Fibroblast of skin of right quadriceps (primary cell): Measurements from ENCODE around the gene FAM161A.
"Not testable (repeated sequence)": the region's sequence is repeated elsewhere in the genome, so short reads cannot be mapped to it uniquely, and the experiment has no call there.

ENCODE experiments used
- DNase-seq: peaks from one replicate; pipeline ENCODE4 v3.0.0-alpha.2; 2013

FAM161A gene

DNA sequence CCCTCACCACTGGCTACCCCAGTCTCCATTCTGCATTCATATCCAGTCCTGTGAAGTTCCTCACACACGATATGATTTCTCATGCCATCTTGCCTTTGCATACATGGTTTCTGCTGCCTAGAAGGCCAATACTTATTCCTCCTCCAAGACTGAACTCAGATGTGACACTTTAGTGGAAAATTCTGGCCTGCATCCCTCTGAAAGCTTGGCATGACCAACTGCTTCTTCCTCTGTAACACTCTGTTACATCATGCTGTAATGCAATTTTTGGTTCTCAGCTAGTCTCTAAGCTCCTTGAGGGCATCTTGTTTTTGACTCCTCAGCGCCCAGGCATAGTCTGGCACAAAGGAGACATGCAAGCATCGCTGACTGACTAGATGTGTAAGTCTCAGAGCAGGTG lies 12.6 kb downstream of the FAM161A start:
- DNase-seq = no peak

DNA sequence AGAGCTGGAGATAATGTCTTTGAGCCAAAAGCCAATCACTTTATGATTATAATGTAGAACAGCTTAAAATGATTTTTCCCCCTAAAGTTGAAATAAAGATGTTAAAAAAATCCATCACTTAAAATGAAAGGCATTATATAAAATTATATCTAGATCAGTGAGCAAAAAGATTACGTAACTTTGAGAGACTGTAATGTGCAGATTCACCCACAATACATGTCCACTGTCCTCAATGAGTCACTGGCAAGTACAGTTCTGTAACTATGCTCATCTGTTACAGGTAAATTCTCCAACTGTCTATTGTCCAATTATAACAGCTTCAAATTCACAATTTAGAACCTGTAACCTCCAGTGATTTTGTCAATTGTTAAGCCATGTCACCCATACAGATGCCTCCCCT lies 19.0 kb downstream of the FAM161A start:
- DNase-seq = no peak

GRCh38 chr2:61833971-61834370 lies 19.9 kb downstream of the FAM161A start:
- no peak for DNase-seq

- no peak for DNase-seq
Measured at GRCh38 chr2:61832183-61832841, 21.5 kb downstream of the FAM161A start.

- DNase-seq = no peak
Measured at GRCh38 chr2:61822255-61822654, 31.6 kb downstream of the FAM161A start.

DNA sequence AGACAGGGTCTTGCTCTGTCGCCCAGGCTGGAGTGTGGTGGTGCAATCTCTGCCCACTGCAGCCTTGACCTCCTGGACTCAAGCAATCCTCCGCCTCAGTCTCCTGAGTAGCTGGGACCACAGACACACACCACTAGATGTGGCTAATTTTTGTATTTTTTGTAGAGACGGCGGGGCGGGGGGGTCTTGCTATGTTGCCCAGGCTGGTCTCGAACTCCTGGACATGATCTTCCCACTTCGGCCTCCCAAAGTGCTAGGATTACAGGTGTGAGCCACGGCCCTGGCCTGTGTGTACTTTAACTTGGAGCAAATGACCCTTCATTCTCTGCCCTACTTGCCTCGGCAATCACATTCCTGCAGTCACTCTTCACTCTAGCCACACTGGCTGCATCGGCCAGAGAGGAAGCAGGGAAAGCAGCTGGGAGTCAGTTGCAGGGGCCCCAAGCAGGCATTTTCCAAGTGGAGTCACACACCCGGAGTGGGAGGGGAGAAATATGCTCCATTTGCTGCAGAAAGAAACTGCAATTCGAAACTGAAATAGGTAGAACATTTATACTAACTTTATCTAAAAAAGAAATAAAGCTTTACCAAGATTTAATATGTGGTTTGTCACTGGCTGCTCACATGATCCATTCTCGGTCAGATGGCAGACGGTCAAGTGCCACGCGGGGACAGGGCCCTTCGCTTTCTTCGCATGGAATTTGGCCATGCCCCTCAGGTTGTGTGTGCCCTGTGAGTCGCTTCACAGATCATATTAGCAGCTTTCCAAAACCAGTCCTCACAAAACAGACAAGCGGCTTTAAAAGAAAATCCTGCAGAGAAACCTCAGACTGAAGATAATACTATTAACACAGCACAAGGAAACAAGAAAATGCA lies 37.1 kb downstream of the FAM161A start:
- DNase-seq = no peak

GRCh38 chr2:61814539-61815160 lies 39.2 kb downstream of the FAM161A start:
- DNase-seq = no peak

- not testable (repeated sequence) for DNase-seq
Measured at GRCh38 chr2:61813314-61813713, 40.5 kb downstream of the FAM161A start.

- DNase-seq = no peak
Measured at GRCh38 chr2:61811821-61812220, 42.0 kb downstream of the FAM161A start.

GRCh38 chr2:61810203-61810602 lies 43.7 kb downstream of the FAM161A start:
- not testable (repeated sequence) for DNase-seq

DNA sequence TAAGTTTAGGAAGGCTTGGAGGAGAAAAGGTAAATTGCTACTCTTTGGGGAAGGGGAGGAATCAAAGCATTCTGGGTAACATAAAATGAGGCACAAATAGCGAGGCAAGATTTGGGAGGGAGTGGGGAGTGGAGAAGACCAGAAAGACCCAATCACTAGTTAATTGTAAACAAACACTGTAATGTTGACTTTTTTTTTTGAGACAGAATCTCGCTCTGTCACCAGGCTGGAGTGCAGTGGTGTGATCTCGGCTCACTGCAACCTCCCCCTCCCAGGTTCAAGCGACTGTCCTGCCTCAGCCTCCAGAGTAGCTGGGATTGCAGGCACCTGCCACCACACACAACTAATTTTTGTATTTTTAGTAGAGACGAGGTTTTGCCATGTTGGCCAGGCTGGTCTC lies 45.2 kb downstream of the FAM161A start:
- DNase-seq = not testable (repeated sequence)

DNA sequence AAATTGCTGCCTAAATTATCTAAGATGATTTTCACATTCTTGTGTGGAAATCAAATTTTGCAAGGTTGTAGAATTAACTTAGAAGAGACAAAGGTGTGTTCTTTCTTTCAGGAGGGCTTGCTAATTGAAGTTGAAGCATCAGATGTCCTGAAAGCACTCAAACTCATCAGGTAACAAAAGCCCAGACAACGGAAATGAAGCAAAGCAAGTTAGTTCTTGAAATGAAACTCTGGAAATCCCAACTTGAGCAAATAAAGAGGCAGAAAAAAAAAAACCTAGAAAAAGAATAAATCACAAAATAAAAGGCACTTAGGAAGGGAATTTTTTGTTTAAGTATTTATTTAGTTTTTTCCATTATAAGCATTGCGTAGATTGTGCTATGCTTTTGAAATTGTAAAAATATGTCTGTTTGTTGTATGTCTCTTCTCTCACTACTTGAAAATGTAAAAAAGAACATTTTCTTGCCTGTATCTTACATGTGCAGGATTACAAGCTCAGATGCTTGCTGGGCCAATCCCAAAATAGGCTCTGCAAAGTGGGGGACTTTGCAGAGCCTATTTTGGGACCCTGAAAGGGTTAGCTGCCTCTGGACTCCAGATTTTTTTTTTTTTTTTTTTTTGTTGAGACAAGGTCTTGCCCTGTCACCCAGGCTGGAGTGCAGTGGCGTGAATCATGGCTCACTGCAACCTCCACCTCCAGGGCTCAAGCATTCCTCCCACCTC lies 46.7 kb downstream of the FAM161A start:
- DNase-seq = no peak

DNA sequence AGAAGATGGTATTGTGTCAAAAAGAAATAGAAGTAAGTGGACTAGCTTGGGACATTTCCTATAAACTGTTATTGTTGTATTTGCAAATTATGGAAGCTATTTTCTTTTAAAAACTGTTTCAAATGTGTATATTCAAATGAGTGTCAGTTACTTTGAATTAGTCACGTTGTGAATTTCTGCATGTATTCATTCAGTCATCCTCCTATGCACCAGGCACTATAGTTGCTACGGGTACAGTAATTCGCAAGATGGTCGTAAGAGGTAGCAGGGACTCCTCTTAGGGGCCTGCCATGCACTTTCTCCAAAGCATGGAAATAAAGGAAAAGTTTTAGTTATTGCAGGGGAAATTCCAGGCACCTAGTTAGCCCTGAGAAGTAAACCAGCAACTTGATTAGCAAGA lies 51.3 kb downstream of the FAM161A start:
- DNase-seq = no peak

DNA sequence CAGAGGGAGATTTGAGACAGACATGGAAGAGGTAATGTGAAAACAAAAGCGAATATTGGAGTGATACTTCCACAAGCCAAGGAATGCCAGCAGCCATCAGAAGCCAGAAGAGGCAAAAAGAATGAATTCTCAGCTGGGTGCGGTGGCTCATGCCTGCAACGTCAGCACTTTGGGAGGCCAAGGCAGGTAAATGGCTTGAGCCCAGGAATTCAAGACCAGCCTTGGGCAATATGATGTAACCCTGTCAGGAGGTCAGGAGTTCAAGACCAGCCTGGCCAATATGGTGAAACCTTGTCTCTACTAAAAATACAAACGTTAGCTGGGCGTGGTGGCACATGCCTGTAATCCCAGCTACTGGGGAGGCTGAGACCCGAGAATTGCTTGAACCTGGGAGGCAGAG lies 54.8 kb downstream of the FAM161A start:
- DNase-seq = no peak

DNA sequence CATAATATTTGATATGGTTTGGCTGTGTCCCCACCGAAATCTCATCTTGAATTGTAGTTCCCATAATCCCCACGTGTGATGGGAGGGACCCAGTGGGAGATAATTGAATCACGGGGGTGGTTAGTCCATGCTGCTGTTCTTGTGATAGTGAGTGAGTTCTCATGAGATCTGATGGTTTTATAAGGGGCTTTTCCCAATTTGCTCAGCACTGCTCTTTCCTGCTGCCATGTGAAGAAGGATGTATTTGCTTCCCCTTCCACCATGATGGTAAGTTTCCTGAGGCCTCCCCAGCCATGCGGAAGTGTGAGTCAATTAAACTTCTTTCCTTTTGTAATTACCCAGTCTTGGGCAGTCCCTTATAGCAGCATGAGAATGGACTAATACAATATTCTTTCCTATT lies 56.4 kb downstream of the FAM161A start:
- DNase-seq = not testable (repeated sequence)

- no peak for DNase-seq
Measured at GRCh38 chr2:61795408-61795807, 58.5 kb downstream of the FAM161A start.

DNA sequence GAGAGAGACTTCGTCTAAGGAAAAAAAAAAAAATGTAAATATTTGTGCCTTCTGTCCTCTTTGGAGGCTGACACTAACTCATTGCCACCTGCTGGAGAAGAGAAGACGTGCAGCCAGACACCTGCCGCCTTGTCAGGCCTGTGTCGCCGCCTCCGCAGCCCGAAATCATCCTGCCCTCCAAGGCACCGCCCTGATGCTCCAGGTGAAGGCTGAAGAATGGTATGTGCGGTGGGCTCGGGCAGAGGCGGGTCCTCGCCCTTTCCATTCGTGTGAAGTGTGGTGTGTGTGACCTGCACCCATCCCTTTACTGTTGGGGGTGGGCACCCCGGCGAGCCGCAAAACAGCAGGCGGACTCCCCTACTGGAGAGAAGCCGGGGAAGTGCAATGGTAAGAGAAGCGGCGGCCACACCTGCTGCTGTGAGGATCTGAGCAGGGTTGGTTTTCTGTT lies 60.4 kb downstream of the FAM161A start:
- peak; percentile 47 for DNase-seq

GRCh38 chr2:61792355-61792890 lies 61.4 kb downstream of the FAM161A start:
- DNase-seq = no peak

DNA sequence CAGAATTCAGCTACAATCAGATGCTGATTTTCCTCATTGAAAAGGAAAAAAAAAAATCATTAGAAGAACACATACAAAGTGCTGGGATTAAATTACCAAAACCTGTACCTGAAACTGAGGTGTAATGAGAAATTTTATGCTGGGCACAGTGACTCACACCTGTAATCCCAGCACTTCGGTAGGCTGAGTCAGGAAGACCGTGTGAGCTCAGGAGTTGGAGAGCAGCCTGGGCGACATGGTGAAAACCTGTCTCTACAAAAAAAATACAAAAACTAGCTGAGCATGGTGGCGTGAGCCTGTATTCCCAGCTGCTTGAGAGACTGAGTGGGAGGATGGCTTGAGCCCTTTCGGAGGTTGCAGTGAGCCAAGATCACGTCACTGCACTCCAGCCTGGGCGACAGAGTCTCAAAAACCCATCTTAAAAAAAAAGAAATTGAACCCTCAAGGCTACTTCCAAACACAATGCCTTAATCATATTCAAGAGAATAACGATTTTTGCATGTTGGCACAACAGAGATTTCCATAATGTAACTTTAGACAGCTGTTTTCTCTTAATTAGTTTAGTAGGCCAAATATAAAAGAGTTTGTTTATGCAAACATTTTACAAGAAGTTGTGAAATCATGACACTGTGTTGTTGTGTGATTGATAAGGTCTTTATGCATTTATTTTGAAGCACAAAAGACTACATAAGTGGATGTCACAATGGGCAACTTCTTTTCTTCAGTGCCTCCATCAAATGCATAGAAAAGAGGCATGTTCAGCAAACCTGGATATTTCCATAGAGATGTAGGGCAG lies 63.9 kb downstream of the FAM161A start:
- DNase-seq = no peak

DNA sequence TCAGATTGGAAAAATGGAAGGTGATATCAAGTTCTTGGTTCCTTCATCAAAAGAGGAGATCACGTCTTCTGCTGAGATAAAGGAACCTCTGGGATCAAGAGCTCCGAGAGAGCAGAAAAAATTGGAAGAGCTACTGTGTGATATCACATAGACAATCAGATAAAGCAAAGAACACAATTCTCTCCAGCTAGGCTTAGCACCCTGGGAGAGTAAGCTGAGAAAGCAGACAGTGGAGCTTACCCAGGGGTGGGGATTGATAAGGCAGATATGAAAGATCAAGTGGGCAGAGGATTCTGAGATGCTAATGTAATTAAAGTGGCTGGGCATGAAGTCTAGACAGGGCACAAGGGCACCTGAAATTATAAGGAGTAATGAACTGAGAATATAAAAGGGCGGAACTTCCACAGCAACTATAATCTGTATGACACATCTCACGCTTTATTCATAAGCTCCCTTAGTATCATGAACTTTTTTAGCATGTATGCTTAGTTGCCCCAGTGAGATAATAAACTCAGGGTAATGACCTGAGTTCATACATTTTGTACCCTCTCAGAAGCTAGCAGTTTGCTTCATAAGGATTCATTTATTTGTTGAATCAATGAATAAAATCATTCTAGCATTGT lies 65.8 kb downstream of the FAM161A start:
- DNase-seq = no peak

GRCh38 chr2:61786876-61787275 lies 67.0 kb downstream of the FAM161A start:
- no peak for DNase-seq

- no peak for DNase-seq
Measured at GRCh38 chr2:61785583-61785982, 68.3 kb downstream of the FAM161A start.
